H1 (cell line): ENCODE data around the gene EOLA1.

ENCODE experiments used
- ASH2L ChIP-seq: fragments of 200-600, 300-600 bp; sonication (generic); IDR thresholded peaks from one replicate; pipeline ENCODE4 v1.7.1; 2017; ENCODE audit warnings: low read length
- BCL11A ChIP-seq, 2 experiments: IDR thresholded peaks; one replicate each; pipeline ENCODE4 v1.6.1; 2011; ENCODE audit warnings: low read depth in 2 of 2, low read length in 2 of 2, mild to moderate bottlenecking in 2 of 2
- CEBPB ChIP-seq: IDR thresholded peaks from 2 replicates; pipeline ENCODE4 v1.6.1; 2012; ENCODE audit warnings: low read depth, low read length
- CTCF ChIP-seq, 3 experiments: IDR thresholded peaks; 1 replicate in 2 of 3; 2 replicates in 1 of 3; pipeline versions ENCODE4 v1.5.1 to v1.6.1; 2011; ENCODE audit warnings: low read length in 3 of 3, mild to moderate bottlenecking in 3 of 3, inconsistent platforms in 2 of 3, low read depth in 1 of 3, moderate library complexity in 1 of 3; ENCODE audit not compliant: insufficient read depth in 1 of 3; ENCODE audit errors: control extremely low read depth in 1 of 3
- E2F6 ChIP-seq: IDR thresholded peaks from 2 replicates; pipeline ENCODE4 v1.6.1; 2012; ENCODE audit warnings: inconsistent platforms
- EP300 ChIP-seq, 2 experiments: IDR thresholded peaks; 1 replicate in 1 of 2; 2 replicates in 1 of 2; pipeline ENCODE4 v1.6.1; 2011 to 2012; ENCODE audit warnings: low read depth in 2 of 2, low read length in 2 of 2, mild to moderate bottlenecking in 2 of 2, borderline replicate concordance in 1 of 2, inconsistent platforms in 1 of 2, moderate library complexity in 1 of 2
- FOSL1 ChIP-seq: IDR thresholded peaks from 2 replicates; pipeline ENCODE4 v1.6.1; 2011; ENCODE audit warnings: mild to moderate bottlenecking, low read depth, low read length, moderate library complexity; ENCODE audit not compliant: insufficient read depth
- HDAC2 ChIP-seq, 2 experiments: fragments of 300-600 bp in 1 of 2; sonication (generic) in 1 of 2; IDR thresholded peaks; 2 replicates each; pipeline ENCODE4 v1.6.1; 2011 to 2012; ENCODE audit warnings: low read depth in 2 of 2, low read length in 2 of 2, mild to moderate bottlenecking in 2 of 2, moderate library complexity in 2 of 2, borderline replicate concordance in 1 of 2, inconsistent platforms in 1 of 2
- MAFK ChIP-seq: IDR thresholded peaks from 2 replicates; pipeline ENCODE4 v1.6.1; 2012; ENCODE audit warnings: low read depth, mild to moderate bottlenecking, improper control_type of control experiment, low read length
- POU5F1 ChIP-seq: IDR thresholded peaks from 2 replicates; pipeline ENCODE4 v1.6.1; 2011; ENCODE audit warnings: low read depth, mild to moderate bottlenecking, low read length, moderate library complexity
- RAD21 ChIP-seq, 2 experiments: IDR thresholded peaks in 1 of 2; conservative IDR thresholded peaks in 1 of 2; 2 replicates each; pipeline ENCODE4 v1.6.1; 2011; ENCODE audit warnings: low read depth in 2 of 2, low read length in 2 of 2, improper control_type of control experiment in 1 of 2, inconsistent platforms in 1 of 2, mild to moderate bottlenecking in 1 of 2, moderate library complexity in 1 of 2
- USF2 ChIP-seq: IDR thresholded peaks from 2 replicates; pipeline ENCODE4 v1.6.1; 2011; ENCODE audit warnings: low read length, improper control_type of control experiment
- ZNF274 ChIP-seq: IDR thresholded peaks from 2 replicates; pipeline ENCODE4 v1.7.0; 2012; ENCODE audit warnings: low read length, borderline replicate concordance; ENCODE audit errors: extremely low read depth

- TF ChIP-seq ASH2L (no peak), BCL11A (IDR thresholded peaks at IDR 0.05; ENCODE audit: low read depth in 2 of 2, low read length in 2 of 2) (no peak), CEBPB (no peak), E2F6 (no peak), CTCF (IDR thresholded peaks at IDR 0.05; ENCODE audit: control extremely low read depth in 1 of 3, insufficient read depth in 1 of 3, low read depth in 1 of 3, low read length in 3 of 3) (no peak), RAD21 (IDR thresholded peaks at IDR 0.05 in 1 of 2, conservative IDR thresholded peaks at IDR 0.05 in 1 of 2; ENCODE audit: low read depth in 2 of 2, low read length in 2 of 2) (no peak), ZNF274 (no peak), EP300 (IDR thresholded peaks at IDR 0.05; ENCODE audit: borderline replicate concordance in 1 of 2, low read depth in 2 of 2, low read length in 2 of 2) (no peak), USF2 (no peak), POU5F1 (no peak), FOSL1 (no peak), HDAC2 (IDR thresholded peaks at IDR 0.05; ENCODE audit: borderline replicate concordance in 1 of 2, low read depth in 2 of 2, low read length in 2 of 2) (no peak), MAFK (no peak)
Observed at GRCh38 chrX:149567621-149568417, 27.0 kb downstream of the EOLA1 start.
